HG02798 (cell line): ENCODE results near the gene TTC7B.

Experiments
- ATAC-seq: cut with Tn5 transposase; IDR thresholded peaks from one replicate; pipeline ENCODE4 v1.9.1; 2021; ENCODE audit warnings: mild to moderate bottlenecking; ENCODE audit not compliant: unreplicated experiment, poor library complexity

Gene TTC7B

GRCh38 chr14:90521930-90522483 lies 294.2 kb downstream of the TTC7B start:
- no peak for ATAC-seq

- no peak for ATAC-seq
Observed at GRCh38 chr14:90521084-90521929, 294.9 kb downstream of the TTC7B start.

GRCh38 chr14:90520326-90520725 lies 295.9 kb downstream of the TTC7B start:
- ATAC-seq, result no peak

GRCh38 chr14:90519262-90519920 lies 296.8 kb downstream of the TTC7B start:
- ATAC-seq, result no peak

GRCh38 chr14:90518941-90519256 lies 297.3 kb downstream of the TTC7B start:
- ATAC-seq, result peak; percentile 38

- no peak for ATAC-seq
Observed at GRCh38 chr14:90518069-90518940, 297.9 kb downstream of the TTC7B start.

- ATAC-seq, result no peak
Observed at GRCh38 chr14:90517076-90517841, 299.0 kb downstream of the TTC7B start.

GRCh38 chr14:90514566-90514965 lies 301.7 kb downstream of the TTC7B start:
- ATAC-seq, result no peak

- no peak for ATAC-seq
Observed at GRCh38 chr14:90514015-90514398, 302.2 kb downstream of the TTC7B start.

GRCh38 chr14:90513161-90514014 lies 302.8 kb downstream of the TTC7B start:
- no peak for ATAC-seq

- ATAC-seq, result no peak
Observed at GRCh38 chr14:90512329-90512991, 303.8 kb downstream of the TTC7B start.

GRCh38 chr14:90511795-90512328 lies 304.4 kb downstream of the TTC7B start:
- ATAC-seq, result no peak

GRCh38 chr14:90511252-90511651 lies 305.0 kb downstream of the TTC7B start:
- ATAC-seq, result no peak

- ATAC-seq, result no peak
Observed at GRCh38 chr14:90510159-90510558, 306.1 kb downstream of the TTC7B start.

GRCh38 chr14:90509403-90509802 lies 306.8 kb downstream of the TTC7B start:
- no peak for ATAC-seq

- ATAC-seq, result no peak
Observed at GRCh38 chr14:90508536-90509254, 307.5 kb downstream of the TTC7B start.

- ATAC-seq, result no peak
Observed at GRCh38 chr14:90508036-90508435, 308.2 kb downstream of the TTC7B start.

- no peak for ATAC-seq
Observed at GRCh38 chr14:90507428-90507827, 308.8 kb downstream of the TTC7B start.
